ENCODE data around the gene TDRD10.

TDRD10 gene

GRCh38 chr1:154502066-154502743 lies at the start of gene TDRD10, which contains the start of gene SHE:
TDRD10 (plus strand) TSS chr1:154502219; CDS start chr1:154506904, 4,685 bp downstream.
SHE (minus strand) TSS chr1:154502412; CDS start chr1:154502026, 386 bp downstream.
- DNase-seq (ENCODE audit: low read depth) = no peak

GRCh38 chr1:154453161-154453560 lies 48.9 kb upstream of the TDRD10 start:
- peak; percentile 68 for DNase-seq (ENCODE audit: low read depth)

GRCh38 chr1:154453574-154454352 lies 48.3 kb upstream of the TDRD10 start:
- peak; percentile 84 for DNase-seq (ENCODE audit: low read depth)

GRCh38 chr1:154454386-154455120 lies 47.5 kb upstream of the TDRD10 start:
- DNase-seq (ENCODE audit: low read depth) = no peak

- no peak for DNase-seq (ENCODE audit: low read depth)
Observed at GRCh38 chr1:154456631-154457030, 45.4 kb upstream of the TDRD10 start.

GRCh38 chr1:154459080-154459479 lies 42.9 kb upstream of the TDRD10 start:
- no peak for DNase-seq (ENCODE audit: low read depth)

GRCh38 chr1:154460695-154461260 lies 41.2 kb upstream of the TDRD10 start:
- no peak for DNase-seq (ENCODE audit: low read depth)

GRCh38 chr1:154463512-154463990 lies 38.5 kb upstream of the TDRD10 start:
- no peak for DNase-seq (ENCODE audit: low read depth)

GRCh38 chr1:154465621-154466195 lies 36.3 kb upstream of the TDRD10 start:
- no peak for DNase-seq (ENCODE audit: low read depth)

- no peak for DNase-seq (ENCODE audit: low read depth)
Observed at GRCh38 chr1:154466206-154466605, 35.8 kb upstream of the TDRD10 start.

- DNase-seq (ENCODE audit: low read depth) = no peak
Observed at GRCh38 chr1:154466921-154467417, 35.0 kb upstream of the TDRD10 start.

- no peak for DNase-seq (ENCODE audit: low read depth)
Observed at GRCh38 chr1:154467434-154468102, 34.5 kb upstream of the TDRD10 start.

- no peak for DNase-seq (ENCODE audit: low read depth)
Observed at GRCh38 chr1:154468535-154469250, 33.3 kb upstream of the TDRD10 start.

- no peak for DNase-seq (ENCODE audit: low read depth)
Observed at GRCh38 chr1:154469844-154470560, 32.0 kb upstream of the TDRD10 start.

GRCh38 chr1:154471304-154471703 lies 30.7 kb upstream of the TDRD10 start:
- DNase-seq (ENCODE audit: low read depth) = no peak

GRCh38 chr1:154474802-154475201 lies 27.2 kb upstream of the TDRD10 start:
- DNase-seq (ENCODE audit: low read depth) = peak; percentile 41

- no peak for DNase-seq (ENCODE audit: low read depth)
Observed at GRCh38 chr1:154476791-154477190, 25.2 kb upstream of the TDRD10 start.

GRCh38 chr1:154478013-154478412 lies 24.0 kb upstream of the TDRD10 start:
- no peak for DNase-seq (ENCODE audit: low read depth)

- DNase-seq (ENCODE audit: low read depth) = no peak
Observed at GRCh38 chr1:154478639-154479038, 23.4 kb upstream of the TDRD10 start.

All from fibroblast of gingiva (primary cell).